ENCODE measurements around the gene DDT.

- TF ChIP-seq POU2F2 (IDR thresholded peaks at IDR 0.05; ENCODE audit: low read depth, low read length) (no peak), POLR2A (IDR thresholded peaks at IDR 0.05; ENCODE audit: low read depth, low read length) (no peak), POLR2AphosphoS5 (IDR thresholded peaks at IDR 0.05; ENCODE audit: low read depth, low read length) (no peak), SPI1 (IDR thresholded peaks at IDR 0.05; ENCODE audit: low read depth, low read length) (no peak)
These were observed 28.0 kb upstream of the DDT start for GRCh38 chr22:24002272-24002671.
